Endothelial cell of umbilical vein (primary cell): Measurements from ENCODE around the gene GALNT2. TPM values are rescaled to one million over a fixed set of nuclear protein-coding genes. Genes with fewer than 3 reads are reported as not detected.

Experiments
- BruUV-seq: library from RNA; stranded (reverse); fragments of 400-500 nt; replicated peaks from 2 replicates; lab custom pipeline; 2021; lab: Mats Ljungman, UMichigan
- CTCF ChIA-PET: fragments of 300-600, 350-600 bp; sonication (Branson Sonifier 250); formaldehyde crosslinking; loops from one replicate; lab custom pipeline; 2021; ENCODE audit warnings: antibody characterized with exemption, inconsistent platforms; lab: Charles Lee
- POLR2A ChIA-PET: fragments of 300-600, 350-600 bp; sonication (Branson Sonifier 250); formaldehyde crosslinking; loops from one replicate; lab custom pipeline; 2021; ENCODE audit warnings: antibody characterized with exemption, inconsistent platforms; lab: Charles Lee
- DNase-seq: peaks from one replicate; pipeline ENCODE4 v3.0.0-alpha.2; 2011; ENCODE audit warnings: low read depth, low spot score
- FAIRE-seq: peaks from 2 replicates; lab custom pipeline; 2011; peaks lifted over from hg19 to GRCh38; lab: Jason Lieb, UNC
- H2AFZ ChIP-seq: 2 replicates; pipeline ENCODE4 v1.6.0; 2012; ENCODE audit warnings: low read depth, low read length, control low read depth, inconsistent platforms
- H3K27ac ChIP-seq: 2 replicates; pipeline ENCODE4 v1.5.1; 2011; ENCODE audit warnings: low read depth, mild to moderate bottlenecking, control low read depth, low read length, moderate library complexity; ENCODE audit not compliant: insufficient read depth
- H3K27me3 ChIP-seq, 2 experiments: 2 replicates each; pipeline versions ENCODE4 v1.6.0 to v1.6.1; 2011; ENCODE audit warnings: low read length in 2 of 2, mixed read lengths in 1 of 2; ENCODE audit not compliant: control insufficient read depth in 2 of 2, insufficient read depth in 2 of 2
- H3K36me3 ChIP-seq, 2 experiments: 2 replicates in 1 of 2; 3 replicates in 1 of 2; pipeline ENCODE4 v1.5.1; 2011; ENCODE audit warnings: low read length in 2 of 2, mild to moderate bottlenecking in 1 of 2, moderate library complexity in 1 of 2; ENCODE audit not compliant: control insufficient read depth in 2 of 2, insufficient read depth in 2 of 2; ENCODE audit errors: extremely low read depth in 1 of 2
- H3K4me1 ChIP-seq: 3 replicates; pipeline ENCODE4 v1.5.1; 2011; ENCODE audit warnings: mild to moderate bottlenecking, low read length; ENCODE audit not compliant: control insufficient read depth, insufficient read depth; ENCODE audit errors: extremely low read depth
- H3K4me2 ChIP-seq: 2 replicates; pipeline ENCODE4 v1.6.1; 2011; ENCODE audit warnings: low read length, control low read depth, mixed read lengths; ENCODE audit not compliant: insufficient read depth
- H3K4me3 ChIP-seq, 3 experiments: fragments of 200-600 bp in 1 of 3; sonication (generic), shearing (Covaris generic) in 1 of 3; replicated peaks in 1 of 3; 2 replicates each; pipeline ENCODE4 v1.5.1; 2011 to 2016; ENCODE audit warnings: control low read depth in 3 of 3, low read length in 3 of 3, mild to moderate bottlenecking in 2 of 3, inconsistent platforms in 1 of 3, low read depth in 1 of 3, moderate library complexity in 1 of 3; ENCODE audit not compliant: insufficient read depth in 1 of 3
- H3K79me2 ChIP-seq: 2 replicates; pipeline ENCODE4 v1.6.0; 2012; ENCODE audit warnings: low read length, inconsistent platforms; ENCODE audit not compliant: control insufficient read depth, insufficient read depth
- H3K9ac ChIP-seq: replicated peaks from 2 replicates; pipeline ENCODE3; 2011; ENCODE audit warnings: low read length, control low read depth; ENCODE audit not compliant: insufficient read depth; ENCODE audit errors: extremely low read depth
- H3K9me1 ChIP-seq: replicated peaks from 3 replicates; pipeline ENCODE4 v1.6.0; 2011; ENCODE audit warnings: mild to moderate bottlenecking, low read length; ENCODE audit not compliant: control insufficient read depth, insufficient read depth; ENCODE audit errors: extremely low read depth
- H3K9me3 ChIP-seq: replicated peaks from 2 replicates; pipeline ENCODE4 v1.5.1; 2012; ENCODE audit warnings: low read length, inconsistent platforms; ENCODE audit not compliant: control insufficient read depth, insufficient read depth
- H4K20me1 ChIP-seq: replicated peaks from 2 replicates; pipeline ENCODE3; 2011; ENCODE audit warnings: mild to moderate bottlenecking, low read length; ENCODE audit not compliant: control insufficient read depth, insufficient read depth; ENCODE audit errors: extremely low read depth
- EZH2 ChIP-seq: IDR thresholded peaks from 2 replicates; pipeline ENCODE4 v1.6.1; 2012; ENCODE audit warnings: borderline replicate concordance, low read depth, mild to moderate bottlenecking, moderate library complexity, low read length, inconsistent platforms; ENCODE audit not compliant: severe bottlenecking
- FOS ChIP-seq: IDR thresholded peaks from 2 replicates; pipeline ENCODE4 v1.6.1; 2011; ENCODE audit warnings: mild to moderate bottlenecking, low read length, moderate library complexity, borderline replicate concordance; ENCODE audit not compliant: insufficient read depth
- GATA2 ChIP-seq: IDR thresholded peaks from 2 replicates; pipeline ENCODE4 v1.7.0; 2011; ENCODE audit warnings: low read depth, mild to moderate bottlenecking, moderate library complexity, mixed read lengths, low read length; ENCODE audit not compliant: insufficient read length, insufficient read depth
- JUN ChIP-seq: IDR thresholded peaks from 2 replicates; pipeline ENCODE4 v1.6.1; 2011; ENCODE audit warnings: borderline replicate concordance, low read depth; ENCODE audit not compliant: insufficient read length, insufficient read depth
- MYC ChIP-seq: IDR thresholded peaks from one replicate; pipeline ENCODE4 v1.6.1; 2011; ENCODE audit warnings: mild to moderate bottlenecking, low read depth, low read length
- POLR2A ChIP-seq: IDR thresholded peaks from 2 replicates; pipeline ENCODE4 v1.6.1; 2012; ENCODE audit warnings: low read depth, mild to moderate bottlenecking, control low read depth, low read length
- POLR2AphosphoS5 ChIP-seq: IDR thresholded peaks from 2 replicates; pipeline ENCODE4 v1.6.1; 2012; ENCODE audit warnings: low read depth, mild to moderate bottlenecking, control low read depth, low read length, moderate library complexity; ENCODE audit not compliant: insufficient read depth
- dilution Hi-C: fragments of 300-500 bp; cut with MboI; formaldehyde crosslinking; loops from one replicate; pipeline ENCODE4 v1.15.0; 2019; ENCODE audit warnings: low sequenced_read_pairs; ENCODE audit not compliant: extremely low pct_ligation_motif_present
- intact Hi-C: fragments of 100-400 bp; cut with micrococcal nuclease; formaldehyde crosslinking; loops from one replicate; pipeline ENCODE4 v1.10.0; 2022
- polyA plus RNA-seq, 4 experiments: library from polyadenylated mRNA; depleted of rRNA in 3 of 4; stranded (reverse) in 3 of 4; unstranded in 1 of 4; fragments of >200 nt; gene quantifications; 2 replicates each; pipeline versions ENCODE4 v1.2.1 to v1.2.3, GENCODE V29; 2011 to 2012; ENCODE audit warnings: missing spikeins in 1 of 4
- total RNA-seq: library from RNA; stranded (reverse); gene quantifications from 2 replicates; pipeline ENCODE4 v1.2.3, GENCODE V29; 2021
- TF ChIP-seq, protein P1 (sequence below): IDR thresholded peaks from 2 replicates; pipeline ENCODE4 v1.6.1; 2011; ENCODE audit not compliant: insufficient read depth, insufficient read length
- TF ChIP-seq, protein P2 (sequence below), 2 donors: IDR thresholded peaks; 1 replicate in 1 of 2; 2 replicates in 1 of 2; pipeline ENCODE4 v1.5.1; 2011; ENCODE audit warnings: low read length in 2 of 2, mild to moderate bottlenecking in 2 of 2, moderate library complexity in 2 of 2, control low read depth in 1 of 2, inconsistent platforms in 1 of 2, low read depth in 1 of 2; ENCODE audit not compliant: insufficient read depth in 1 of 2; ENCODE audit errors: extremely low read depth in 1 of 2

GALNT2 gene
- total and polyA plus RNA-seq, 2 donors (not counting 3 experiments of a cell fraction or from before 2014, with no cell fraction given) = 56.3 to 77.5 TPM

- Histone ChIP-seq H3K9ac (no peak overlapping the region), H3K27me3 (no peaks in the 10 kb centered on the region), H3K4me1 (no peaks in the 10 kb centered on the region), H3K4me3 (no peak overlapping the region), H3K4me2 (no peak overlapping the region), H3K79me2 (no peaks in the 10 kb centered on the region), H2AFZ (no peak overlapping the region), H3K9me3 (no peaks in the 10 kb centered on the region), H4K20me1 (no peaks in the 10 kb centered on the region), H3K9me1 (no peaks in the 10 kb centered on the region), H3K36me3 (peaks cover 0 to 13% of the 10 kb centered on the region in 2 experiments), H3K27ac (no peak overlapping the region)
- BruUV-seq = no TSS peak
- ChIA-PET CTCF (interaction anchor here (1.2 kb wide), 1 partner anchor 9 kb away, joined by 4 read pairs; no protein-coding TSS in a partner anchor), POLR2A (no interaction called here)
- DNase-seq = no peak
- dilution Hi-C loops = no loop called here
- TF ChIP-seq MYC = no peak
- TF ChIP-seq EZH2 = no peak
- TF ChIP-seq FOS = no peak
- no peak for TF ChIP-seq POLR2A
- no peak for TF ChIP-seq JUN
- TF ChIP-seq, protein P1, sequence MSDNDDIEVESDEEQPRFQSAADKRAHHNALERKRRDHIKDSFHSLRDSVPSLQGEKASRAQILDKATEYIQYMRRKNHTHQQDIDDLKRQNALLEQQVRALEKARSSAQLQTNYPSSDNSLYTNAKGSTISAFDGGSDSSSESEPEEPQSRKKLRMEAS = no peak
- TF ChIP-seq, protein P2, sequence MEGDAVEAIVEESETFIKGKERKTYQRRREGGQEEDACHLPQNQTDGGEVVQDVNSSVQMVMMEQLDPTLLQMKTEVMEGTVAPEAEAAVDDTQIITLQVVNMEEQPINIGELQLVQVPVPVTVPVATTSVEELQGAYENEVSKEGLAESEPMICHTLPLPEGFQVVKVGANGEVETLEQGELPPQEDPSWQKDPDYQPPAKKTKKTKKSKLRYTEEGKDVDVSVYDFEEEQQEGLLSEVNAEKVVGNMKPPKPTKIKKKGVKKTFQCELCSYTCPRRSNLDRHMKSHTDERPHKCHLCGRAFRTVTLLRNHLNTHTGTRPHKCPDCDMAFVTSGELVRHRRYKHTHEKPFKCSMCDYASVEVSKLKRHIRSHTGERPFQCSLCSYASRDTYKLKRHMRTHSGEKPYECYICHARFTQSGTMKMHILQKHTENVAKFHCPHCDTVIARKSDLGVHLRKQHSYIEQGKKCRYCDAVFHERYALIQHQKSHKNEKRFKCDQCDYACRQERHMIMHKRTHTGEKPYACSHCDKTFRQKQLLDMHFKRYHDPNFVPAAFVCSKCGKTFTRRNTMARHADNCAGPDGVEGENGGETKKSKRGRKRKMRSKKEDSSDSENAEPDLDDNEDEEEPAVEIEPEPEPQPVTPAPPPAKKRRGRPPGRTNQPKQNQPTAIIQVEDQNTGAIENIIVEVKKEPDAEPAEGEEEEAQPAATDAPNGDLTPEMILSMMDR (IDR thresholded peaks at IDR 0.05; ENCODE audit: extremely low read depth in 1 of 2, insufficient read depth in 1 of 2, low read depth in 1 of 2, low read length in 2 of 2) = no peak
- TF ChIP-seq POLR2AphosphoS5 = no peak
- TF ChIP-seq GATA2 = no peak
- no peak for FAIRE-seq
- intact Hi-C loops = no loop called here
Measured at GRCh38 chr1:230253150-230253549, 186.1 kb downstream of the GALNT2 start.
